ENCODE data around the gene PSMB7.
A peak's percentile ranks its signal among the peaks of the same experiment; 100 is the strongest.

PSMB7 gene

GRCh38 chr9:124313940-124314339 lies 101.3 kb downstream of the PSMB7 start:
- ATAC-seq (ENCODE audit: insufficient read depth, low read depth), result no peak
- Histone ChIP-seq H3K4me1 (ENCODE audit: insufficient read depth, low read length) (no peaks in the 10 kb centered on the region), H2AFZ (ENCODE audit: low read depth, low read length) (no peak overlapping the region), H3K36me3 (ENCODE audit: insufficient read depth, low read length) (no peaks in the 10 kb centered on the region), H4K20me1 (ENCODE audit: insufficient read depth, low read length) (no peaks in the 10 kb centered on the region), H3K4me3 (ENCODE audit: low read depth in 1 of 2, low read length in 2 of 2) (no peak overlapping the region), H3K79me2 (ENCODE audit: insufficient read depth, low read length) (no peaks in the 10 kb centered on the region), H3K4me2 (ENCODE audit: insufficient read depth, low read length) (no peak overlapping the region), H3K9ac (ENCODE audit: low read depth, low read length) (no peak overlapping the region), H3K9me3 (ENCODE audit: insufficient read depth, low read length, severe bottlenecking) (no peaks in the 10 kb centered on the region), H3K27ac (ENCODE audit: low read length) (no peak overlapping the region), H3K27me3 (ENCODE audit: insufficient read depth, low read length, poor library complexity) (no peaks in the 10 kb centered on the region)
- TF ChIP-seq CTCF (IDR thresholded peaks at IDR 0.05; ENCODE audit: borderline replicate concordance, extremely low read depth, low read length, poor library complexity, severe bottlenecking), result no peak
- no peak for TF ChIP-seq EZH2 (IDR thresholded peaks at IDR 0.05; ENCODE audit: borderline replicate concordance, low read depth, low read length, severe bottlenecking)
- no peak for DNase-seq

GRCh38 chr9:124312290-124313265 lies 102.7 kb downstream of the PSMB7 start:
- no peak overlapping the region for H3K4me3 ChIP-seq (ENCODE audit: low read depth in 1 of 2, low read length in 2 of 2)
- ATAC-seq (ENCODE audit: insufficient read depth, low read depth), result no peak
- no peak overlapping the region for H2AFZ ChIP-seq (ENCODE audit: low read depth, low read length)
- H3K27me3 ChIP-seq (ENCODE audit: insufficient read depth, low read length, poor library complexity), result no peaks in the 10 kb centered on the region
- TF ChIP-seq EZH2 (IDR thresholded peaks at IDR 0.05; ENCODE audit: borderline replicate concordance, low read depth, low read length, severe bottlenecking) (no peak), CTCF (IDR thresholded peaks at IDR 0.05; ENCODE audit: borderline replicate concordance, extremely low read depth, low read length, poor library complexity, severe bottlenecking) (peak; percentile 14)
- DNase-seq, result no peak
- H4K20me1 ChIP-seq (ENCODE audit: insufficient read depth, low read length), result no peaks in the 10 kb centered on the region
- no peaks in the 10 kb centered on the region for H3K4me1 ChIP-seq (ENCODE audit: insufficient read depth, low read length)
- no peaks in the 10 kb centered on the region for H3K79me2 ChIP-seq (ENCODE audit: insufficient read depth, low read length)
- no peak overlapping the region for H3K27ac ChIP-seq (ENCODE audit: low read length)
- H3K4me2 ChIP-seq (ENCODE audit: insufficient read depth, low read length), result no peak overlapping the region
- H3K9ac ChIP-seq (ENCODE audit: low read depth, low read length), result no peak overlapping the region
- no peaks in the 10 kb centered on the region for H3K36me3 ChIP-seq (ENCODE audit: insufficient read depth, low read length)
- H3K9me3 ChIP-seq (ENCODE audit: insufficient read depth, low read length, severe bottlenecking), result no peaks in the 10 kb centered on the region

GRCh38 chr9:124311283-124311682 lies 104.0 kb downstream of the PSMB7 start:
- Histone ChIP-seq H3K27me3 (ENCODE audit: insufficient read depth, low read length, poor library complexity) (no peaks in the 10 kb centered on the region), H3K36me3 (ENCODE audit: insufficient read depth, low read length) (no peaks in the 10 kb centered on the region), H3K9ac (ENCODE audit: low read depth, low read length) (no peak overlapping the region), H3K9me3 (ENCODE audit: insufficient read depth, low read length, severe bottlenecking) (no peaks in the 10 kb centered on the region), H3K79me2 (ENCODE audit: insufficient read depth, low read length) (no peaks in the 10 kb centered on the region), H3K4me1 (ENCODE audit: insufficient read depth, low read length) (no peaks in the 10 kb centered on the region), H3K4me3 (ENCODE audit: low read depth in 1 of 2, low read length in 2 of 2) (no peak overlapping the region), H2AFZ (ENCODE audit: low read depth, low read length) (no peak overlapping the region), H3K4me2 (ENCODE audit: insufficient read depth, low read length) (no peak overlapping the region), H3K27ac (ENCODE audit: low read length) (no peak overlapping the region), H4K20me1 (ENCODE audit: insufficient read depth, low read length) (no peaks in the 10 kb centered on the region)
- no peak for ATAC-seq (ENCODE audit: insufficient read depth, low read depth)
- no peak for DNase-seq
- TF ChIP-seq CTCF (IDR thresholded peaks at IDR 0.05; ENCODE audit: borderline replicate concordance, extremely low read depth, low read length, poor library complexity, severe bottlenecking), result peak; percentile 22
- no peak for TF ChIP-seq EZH2 (IDR thresholded peaks at IDR 0.05; ENCODE audit: borderline replicate concordance, low read depth, low read length, severe bottlenecking)
